K562 (cell line): ENCODE data around the gene MYRIP. TPM values are rescaled to one million over a fixed set of nuclear protein-coding genes. Genes with fewer than 3 reads are reported as not detected.

Experiments
- AFF1 ChIP-seq, 2 experiments: fragments of 450-650 bp; IDR thresholded peaks; 2 replicates each; pipeline ENCODE4 v1.6.1; 2018; ENCODE audit warnings: mild to moderate bottlenecking in 2 of 2, low read depth in 1 of 2; ENCODE audit not compliant: partially characterized antibody in 2 of 2
- BRD4 ChIP-seq: fragments of 200-600 bp; sonication (generic); IDR thresholded peaks from 2 replicates; pipeline ENCODE4 v1.6.1; 2017; ENCODE audit warnings: inconsistent platforms
- ESRRA ChIP-seq: fragments of 450-650 bp; IDR thresholded peaks from 2 replicates; pipeline ENCODE4 v1.6.1; 2014; ENCODE audit warnings: low read depth, mild to moderate bottlenecking, moderate library complexity, borderline replicate concordance
- FOXJ3 ChIP-seq: sonication (generic); formaldehyde crosslinking; IDR thresholded peaks from 2 replicates; pipeline ENCODE4 v1.4.0; 2020; ENCODE audit warnings: mild to moderate bottlenecking, missing genetic modification reagents
- GATAD2B ChIP-seq: fragments of 450-650 bp; IDR thresholded peaks from 2 replicates; pipeline ENCODE4 v1.6.1; 2017; ENCODE audit warnings: mild to moderate bottlenecking, borderline replicate concordance
- GTF2E2 ChIP-seq: fragments of 200-800 bp; sonication (Bioruptor generic); IDR thresholded peaks from 2 replicates; pipeline ENCODE4 v1.6.1; 2016; ENCODE audit warnings: missing genetic modification characterization, missing compliant biosample characterization
- GTF2F1 ChIP-seq: IDR thresholded peaks from 2 replicates; pipeline ENCODE4 v1.6.1; 2011; ENCODE audit warnings: low read depth, low read length, improper control_type of control experiment
- PCBP1 ChIP-seq: fragments of 200-400 bp; formaldehyde crosslinking; IDR thresholded peaks from 2 replicates; pipeline ENCODE4 v1.6.1; 2018; ENCODE audit warnings: mild to moderate bottlenecking, low read depth, low read length; ENCODE audit not compliant: poor library complexity, severe bottlenecking
- POLR3G ChIP-seq: IDR thresholded peaks from 2 replicates; pipeline ENCODE4 v1.6.1; 2011; ENCODE audit not compliant: insufficient read length, insufficient replicate concordance; ENCODE audit errors: extremely low read depth
- PRDM10 ChIP-seq: fragments of 450-650 bp; IDR thresholded peaks from 2 replicates; pipeline ENCODE4 v1.6.1; 2018; ENCODE audit not compliant: partially characterized antibody
- RAD21 ChIP-seq, 2 experiments: fragments of 250-450 bp in 1 of 2; fragments of 450-650 bp in 1 of 2; sonication (Bioruptor Pico) in 1 of 2; formaldehyde crosslinking in 1 of 2; IDR thresholded peaks in 1 of 2; conservative IDR thresholded peaks in 1 of 2; 2 replicates each; pipeline versions ENCODE4 v1.4.0 to v1.8.0; 2020 to 2022; ENCODE audit warnings: mild to moderate bottlenecking in 2 of 2, moderate library complexity in 1 of 2
- ZBTB43 ChIP-seq: sonication (generic); formaldehyde crosslinking; IDR thresholded peaks from 2 replicates; pipeline ENCODE4 v1.8.0; 2023; ENCODE audit warnings: mild to moderate bottlenecking, missing genetic modification reagents
- ZFX ChIP-seq: sonication (generic); formaldehyde crosslinking; IDR thresholded peaks from 2 replicates; pipeline ENCODE4 v1.8.0; 2022; ENCODE audit warnings: mild to moderate bottlenecking, missing genetic modification reagents, moderate library complexity
- ZNF232 ChIP-seq: sonication (generic); formaldehyde crosslinking; IDR thresholded peaks from 2 replicates; pipeline ENCODE4 v1.8.0; 2022; ENCODE audit warnings: mild to moderate bottlenecking, missing genetic modification reagents
- ZNF41 ChIP-seq: fragments of 250-450 bp; sonication (Bioruptor Pico); conservative IDR thresholded peaks from 2 replicates; pipeline ENCODE4 v1.4.0; 2020; ENCODE audit warnings: mild to moderate bottlenecking
- polyA plus RNA-seq, 8 experiments: library from polyadenylated mRNA; depleted of rRNA in 4 of 8; stranded (reverse) in 5 of 8; unstranded in 3 of 8; fragments of >200 nt; fragmentation: Nextera tagmentation in 2 of 8; fragmentation: Illumina TruSeq in 1 of 8; extraction: Ambion mirVana in 2 of 8; extraction: Trizol in 1 of 8; gene quantifications; 2 replicates each; pipeline versions ENCODE4 v1.2.1 to v1.2.3, GENCODE V29; 2011 to 2014; ENCODE audit warnings: inconsistent platforms in 1 of 8, missing spikeins in 1 of 8
- total RNA-seq, 7 experiments: library from RNA; depleted of rRNA in 6 of 7; stranded (reverse); fragments of >200 nt in 6 of 7; fragmentation: Illumina TruSeq in 2 of 7; extraction: Trizol in 2 of 7; gene quantifications; 2 replicates each; pipeline versions ENCODE4 v1.2.1 to v1.2.3, GENCODE V29; 2011 to 2021; ENCODE audit warnings: low replicate concordance in 1 of 7

The MYRIP gene
- total and polyA plus RNA-seq, 9 of the 15 experiments (the other 6 are each of a cell fraction or from before 2014, with no cell fraction given): 0.03 to 0.12 TPM; not detected in 7

GRCh38 chr3:40309418-40309924, 500.1 kb downstream of the MYRIP start, which contains the start of gene EIF1B (continued):
- TF ChIP-seq FOXJ3 (CRISPR knock-in tag): no peak
- no peak for TF ChIP-seq ZNF232
- peak; percentile 64 to 74 for TF ChIP-seq RAD21 (CRISPR knock-in tag; conservative IDR thresholded peaks at IDR 0.05 in 1 of 2, IDR thresholded peaks at IDR 0.05 in 1 of 2)
- no peak for TF ChIP-seq POLR3G
- TF ChIP-seq GTF2E2 (tag): peak; percentile 86; the same call in 1 of the 2 replicates
- TF ChIP-seq BRD4: no peak
- peak; percentile 75; the same call in 1 of the 2 replicates for TF ChIP-seq GATAD2B
- TF ChIP-seq PRDM10: no peak
- TF ChIP-seq ESRRA: peak; percentile 96; the same call in 1 of the 2 replicates
- TF ChIP-seq GTF2F1: peak; percentile 55; the same call in 1 of the 2 replicates
- TF ChIP-seq AFF1 (IDR thresholded peaks at IDR 0.05; ENCODE audit: low read depth in 1 of 2, partially characterized antibody in 2 of 2): peak; percentile 56 to 89
- peak; percentile 71 for TF ChIP-seq PCBP1
- peak; percentile 94 for TF ChIP-seq ZFX (CRISPR knock-in tag)
- TF ChIP-seq ZNF41 (CRISPR knock-in tag): no peak
- TF ChIP-seq ZBTB43: peak; percentile 81; the same call in 1 of the 2 replicates
